ENCODE measurements around the gene SBF2. TPM values are rescaled to one million over a fixed set of nuclear protein-coding genes. Genes with fewer than 3 reads are reported as not detected.
A peak's percentile ranks its signal among the peaks of the same experiment; 100 is the strongest.

The SBF2 gene
- polyA plus RNA-seq, 2 donors, result 8.5 to 12.1 TPM

DNA sequence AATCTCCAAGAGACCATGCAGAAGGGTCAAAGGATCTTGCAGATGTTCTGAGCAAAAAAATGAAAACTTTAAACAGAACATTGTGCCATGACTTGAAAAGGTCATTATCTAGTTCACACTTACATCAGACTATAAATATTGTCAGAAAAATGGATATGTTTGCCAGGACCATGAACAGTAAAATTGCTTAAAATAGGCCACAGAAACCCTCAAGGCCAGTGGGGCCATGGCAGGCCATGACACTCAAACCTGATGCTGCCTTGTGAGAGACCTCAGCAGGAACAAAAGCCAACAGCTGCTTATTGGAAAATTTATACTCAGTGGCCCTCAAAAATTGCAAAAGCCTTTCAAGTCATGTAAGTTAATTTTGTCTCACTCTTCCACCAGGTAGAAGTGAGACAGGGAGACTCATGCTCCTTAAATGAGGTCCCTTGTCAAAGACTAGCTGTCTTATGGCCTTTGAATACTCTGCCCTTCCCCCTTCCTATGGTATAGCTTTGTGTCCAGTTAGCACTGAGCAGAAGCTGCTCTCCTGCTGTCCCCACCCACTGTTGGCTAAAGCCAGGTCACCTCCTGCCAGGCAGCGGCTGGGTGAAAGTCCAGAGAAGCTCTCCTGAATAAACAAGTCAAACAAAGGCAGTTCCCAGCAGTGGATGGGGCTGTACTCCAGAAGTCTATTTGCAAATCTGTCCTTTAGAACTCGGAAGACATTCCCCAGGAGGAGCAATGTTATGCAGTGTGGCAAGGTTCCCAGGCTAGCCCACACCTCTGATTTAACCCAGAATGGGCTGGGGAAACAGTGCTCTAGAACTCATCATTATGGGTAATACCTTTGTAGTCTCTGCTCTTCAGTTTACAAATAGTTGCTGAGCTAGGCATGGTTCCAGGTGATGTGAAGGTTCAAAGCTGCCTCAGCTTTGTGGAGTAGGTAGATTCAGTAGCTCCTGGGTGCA, 32.3 kb upstream of the SBF2 start:
- no peaks in the 10 kb centered on the region for H3K4me1 ChIP-seq (ENCODE audit: control insufficient read depth in 2 of 2, insufficient read depth in 2 of 2, low read length in 1 of 2)
- WGBS, 2 donors, result 24 to 36% methylated on average over 2 of the region's 2 CpGs
- peak overlapping the region; percentile 52 to 54 for H3K27ac ChIP-seq (ENCODE audit: low read depth in 2 of 2, low read length in 1 of 2)
- no peak overlapping the region for H3K4me3 ChIP-seq (ENCODE audit: low read depth in 1 of 2, low read length in 2 of 2)
- H3K36me3 ChIP-seq (ENCODE audit: control insufficient read depth in 2 of 2, insufficient read depth in 2 of 2, low read length in 1 of 2), result no peaks in the 10 kb centered on the region
- no peaks in the 10 kb centered on the region for H3K27me3 ChIP-seq (ENCODE audit: control insufficient read depth in 1 of 2, insufficient read depth in 2 of 2, low read length in 2 of 2)
- H3K9me3 ChIP-seq (ENCODE audit: control insufficient read depth in 2 of 2, insufficient read depth in 1 of 2, low read depth in 1 of 2, low read length in 1 of 2), result no peaks in the 10 kb centered on the region

DNA sequence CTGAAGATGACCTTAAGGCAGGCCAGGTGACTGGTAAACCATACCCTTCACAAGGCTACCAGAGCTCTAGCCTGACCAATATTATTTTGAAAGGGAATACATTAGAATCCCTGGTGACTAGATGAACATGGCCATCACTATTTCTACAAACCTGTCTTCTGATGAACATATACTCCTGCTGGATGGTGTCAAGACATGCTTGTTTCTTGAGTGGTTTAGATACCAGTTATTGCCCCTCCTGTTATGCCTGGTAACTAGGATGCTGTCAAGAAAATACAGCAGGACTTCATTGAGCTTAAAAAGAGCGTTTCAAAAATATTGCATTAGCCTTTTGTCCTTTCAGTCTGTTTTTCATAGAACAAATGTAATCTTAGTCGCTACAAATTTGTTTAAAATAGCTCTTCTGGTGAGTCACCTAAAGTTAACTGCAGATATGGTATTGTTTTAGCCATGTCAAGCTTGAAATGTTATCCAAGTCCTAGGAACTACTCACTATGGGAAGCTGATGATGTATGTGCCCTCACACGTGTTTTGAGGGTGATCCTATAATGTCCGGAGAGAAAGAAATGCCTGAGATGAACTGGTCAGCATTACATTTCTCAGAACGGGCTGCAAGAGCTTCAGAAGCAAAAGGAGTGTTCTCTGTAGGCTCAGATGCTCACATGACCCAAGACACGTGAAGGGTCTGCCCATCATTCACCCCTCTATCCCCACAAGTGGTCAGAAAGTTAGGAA, 31.4 kb upstream of the SBF2 start:
- no peaks in the 10 kb centered on the region for H3K27me3 ChIP-seq (ENCODE audit: control insufficient read depth in 1 of 2, insufficient read depth in 2 of 2, low read length in 2 of 2)
- no peaks in the 10 kb centered on the region for H3K36me3 ChIP-seq (ENCODE audit: control insufficient read depth in 2 of 2, insufficient read depth in 2 of 2, low read length in 1 of 2)
- H3K9me3 ChIP-seq (ENCODE audit: control insufficient read depth in 2 of 2, insufficient read depth in 1 of 2, low read depth in 1 of 2, low read length in 1 of 2), result no peaks in the 10 kb centered on the region
- peak overlapping the region in 1 of 2 donors; percentile 48 for H3K27ac ChIP-seq (ENCODE audit: low read depth in 2 of 2, low read length in 1 of 2)
- no peaks in the 10 kb centered on the region for H3K4me1 ChIP-seq (ENCODE audit: control insufficient read depth in 2 of 2, insufficient read depth in 2 of 2, low read length in 1 of 2)
- WGBS, 2 donors, result 36 to 42% methylated on average over 6 of the region's 6 CpGs
- no peak overlapping the region for H3K4me3 ChIP-seq (ENCODE audit: low read depth in 1 of 2, low read length in 2 of 2)

DNA sequence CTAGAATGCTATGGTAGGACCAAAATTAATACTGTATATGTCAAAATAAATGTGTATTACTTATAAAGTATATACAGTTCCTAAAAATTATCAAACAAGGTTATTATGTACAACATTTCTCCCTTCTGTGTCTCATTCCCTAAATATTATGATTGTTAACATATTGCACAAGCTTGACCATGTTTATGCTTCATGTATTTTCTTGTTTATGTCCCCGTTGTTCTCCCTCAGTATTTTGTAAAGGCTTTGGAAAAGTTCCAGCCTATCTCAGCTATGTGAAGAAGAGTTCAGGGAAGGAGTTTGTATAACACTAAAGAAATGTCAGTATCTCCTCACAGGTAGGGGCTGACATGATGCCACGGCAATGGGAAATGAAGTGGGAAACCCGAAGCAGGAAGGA, 30.5 kb upstream of the SBF2 start:
- no peaks in the 10 kb centered on the region for H3K36me3 ChIP-seq (ENCODE audit: control insufficient read depth in 2 of 2, insufficient read depth in 2 of 2, low read length in 1 of 2)
- no peaks in the 10 kb centered on the region for H3K9me3 ChIP-seq (ENCODE audit: control insufficient read depth in 2 of 2, insufficient read depth in 1 of 2, low read depth in 1 of 2, low read length in 1 of 2)
- no peaks in the 10 kb centered on the region for H3K27me3 ChIP-seq (ENCODE audit: control insufficient read depth in 1 of 2, insufficient read depth in 2 of 2, low read length in 2 of 2)
- H3K4me3 ChIP-seq (ENCODE audit: low read depth in 1 of 2, low read length in 2 of 2), result no peak overlapping the region
- WGBS, 2 donors, result 66 to 69% methylated on average over 3 of the region's 3 CpGs
- H3K4me1 ChIP-seq (ENCODE audit: control insufficient read depth in 2 of 2, insufficient read depth in 2 of 2, low read length in 1 of 2), result no peaks in the 10 kb centered on the region
- H3K27ac ChIP-seq (ENCODE audit: low read depth in 2 of 2, low read length in 1 of 2), result peak overlapping the region; percentile 15 to 33

DNA sequence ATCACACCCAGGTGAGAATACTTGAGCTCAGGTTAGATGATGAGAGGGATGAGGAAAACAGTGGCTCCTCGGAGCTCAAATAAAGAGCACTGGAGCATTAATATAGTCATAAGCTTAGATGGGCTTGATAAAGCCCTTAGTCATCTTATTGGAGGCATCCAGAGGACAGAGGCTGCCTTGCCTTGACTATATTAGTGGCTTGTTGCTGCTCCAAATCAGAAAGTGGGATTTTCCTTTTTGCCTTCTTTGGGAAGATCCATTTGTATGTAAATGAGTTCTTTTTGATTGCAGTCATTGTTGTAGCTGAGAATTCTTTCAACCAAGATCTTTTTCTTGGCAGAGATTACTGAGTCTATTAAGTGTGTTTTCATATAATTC, 29.8 kb upstream of the SBF2 start:
- no peak overlapping the region for H3K27ac ChIP-seq (ENCODE audit: low read depth in 2 of 2, low read length in 1 of 2)
- WGBS, 2 donors, result 39 to 42% methylated on average over 1 of the region's 1 CpG
- H3K27me3 ChIP-seq (ENCODE audit: control insufficient read depth in 1 of 2, insufficient read depth in 2 of 2, low read length in 2 of 2), result no peaks in the 10 kb centered on the region
- H3K36me3 ChIP-seq (ENCODE audit: control insufficient read depth in 2 of 2, insufficient read depth in 2 of 2, low read length in 1 of 2), result no peaks in the 10 kb centered on the region
- no peak overlapping the region for H3K4me3 ChIP-seq (ENCODE audit: low read depth in 1 of 2, low read length in 2 of 2)
- H3K4me1 ChIP-seq (ENCODE audit: control insufficient read depth in 2 of 2, insufficient read depth in 2 of 2, low read length in 1 of 2), result no peaks in the 10 kb centered on the region
- H3K9me3 ChIP-seq (ENCODE audit: control insufficient read depth in 2 of 2, insufficient read depth in 1 of 2, low read depth in 1 of 2, low read length in 1 of 2), result no peaks in the 10 kb centered on the region

- WGBS, 2 donors, result 26 to 27% methylated on average over 8 of the region's 8 CpGs
- Histone ChIP-seq H3K9me3 (ENCODE audit: control insufficient read depth in 2 of 2, insufficient read depth in 1 of 2, low read depth in 1 of 2, low read length in 1 of 2) (no peaks in the 10 kb centered on the region), H3K36me3 (ENCODE audit: control insufficient read depth in 2 of 2, insufficient read depth in 2 of 2, low read length in 1 of 2) (no peaks in the 10 kb centered on the region), H3K4me3 (ENCODE audit: low read depth in 1 of 2, low read length in 2 of 2) (no peak overlapping the region), H3K27me3 (ENCODE audit: control insufficient read depth in 1 of 2, insufficient read depth in 2 of 2, low read length in 2 of 2) (no peaks in the 10 kb centered on the region), H3K27ac (ENCODE audit: low read depth in 2 of 2, low read length in 1 of 2) (peak overlapping the region in 1 of 2 donors; percentile 72), H3K4me1 (ENCODE audit: control insufficient read depth in 2 of 2, insufficient read depth in 2 of 2, low read length in 1 of 2) (no peaks in the 10 kb centered on the region)
These were observed 29.1 kb upstream of the SBF2 start for GRCh38 chr11:10322830-10323792.

DNA sequence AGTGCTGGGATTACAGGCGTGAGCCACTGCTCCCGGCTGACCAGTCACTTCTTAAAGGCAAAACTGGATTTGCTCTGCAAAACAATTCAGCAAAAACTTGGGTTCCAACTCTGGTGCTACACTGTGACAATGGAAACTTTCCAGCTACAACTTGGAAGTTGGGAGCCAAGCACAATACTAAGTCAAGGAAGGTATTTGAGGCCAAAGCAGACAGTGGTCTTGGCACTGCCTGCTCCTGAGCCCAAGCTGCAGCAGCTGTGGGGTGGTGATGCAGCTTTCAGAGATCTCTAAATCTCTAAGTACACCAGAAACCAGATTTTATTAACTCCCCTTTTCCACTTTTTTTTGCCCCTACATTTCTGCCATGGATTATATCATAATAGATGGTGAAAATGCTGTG, 28.4 kb upstream of the SBF2 start:
- no peak overlapping the region for H3K4me3 ChIP-seq (ENCODE audit: low read depth in 1 of 2, low read length in 2 of 2)
- no peaks in the 10 kb centered on the region for H3K4me1 ChIP-seq (ENCODE audit: control insufficient read depth in 2 of 2, insufficient read depth in 2 of 2, low read length in 1 of 2)
- H3K27ac ChIP-seq (ENCODE audit: low read depth in 2 of 2, low read length in 1 of 2), result peak overlapping the region; percentile 44 to 59
- H3K36me3 ChIP-seq (ENCODE audit: control insufficient read depth in 2 of 2, insufficient read depth in 2 of 2, low read length in 1 of 2), result no peaks in the 10 kb centered on the region
- no peaks in the 10 kb centered on the region for H3K9me3 ChIP-seq (ENCODE audit: control insufficient read depth in 2 of 2, insufficient read depth in 1 of 2, low read depth in 1 of 2, low read length in 1 of 2)
- 77 to 79% methylated on average over 2 of the region's 2 CpGs for WGBS, 2 donors
- H3K27me3 ChIP-seq (ENCODE audit: control insufficient read depth in 1 of 2, insufficient read depth in 2 of 2, low read length in 2 of 2), result no peaks in the 10 kb centered on the region

DNA sequence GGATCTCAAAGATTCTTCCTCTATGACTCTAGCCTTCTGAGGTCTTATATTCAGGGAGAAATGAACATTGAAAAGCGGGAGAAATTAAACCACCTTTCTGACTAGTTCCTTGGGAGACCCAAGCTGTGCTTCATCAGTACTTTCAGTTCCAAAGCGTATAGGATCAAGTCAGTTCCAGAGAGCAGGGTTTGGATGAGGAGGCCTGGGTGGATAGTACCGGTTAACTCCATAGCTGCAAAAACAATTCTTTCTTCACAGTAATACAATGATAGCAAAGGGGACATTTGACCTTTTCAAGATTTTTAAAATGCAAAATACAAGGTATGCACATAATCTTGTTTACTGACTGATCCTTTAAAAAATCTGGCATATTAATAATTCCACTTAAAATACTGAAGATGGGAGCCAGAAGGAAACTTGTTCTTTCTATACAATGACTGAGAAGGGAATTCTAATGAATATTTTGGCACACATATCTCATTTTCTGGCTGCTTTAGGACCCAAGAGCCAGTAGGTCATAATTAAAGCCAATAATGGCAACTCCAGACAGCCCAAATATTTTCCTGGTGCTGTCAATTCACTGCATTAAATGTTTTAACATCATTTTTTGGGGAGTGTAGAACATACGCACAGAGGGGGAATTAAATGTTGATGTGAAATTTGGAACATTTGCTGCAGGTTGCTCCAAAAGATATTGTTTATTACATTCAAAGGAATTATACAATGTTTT, 26.9 kb upstream of the SBF2 start:
- H3K4me3 ChIP-seq (ENCODE audit: low read depth in 1 of 2, low read length in 2 of 2), result no peak overlapping the region
- no peaks in the 10 kb centered on the region for H3K27me3 ChIP-seq (ENCODE audit: control insufficient read depth in 1 of 2, insufficient read depth in 2 of 2, low read length in 2 of 2)
- H3K4me1 ChIP-seq (ENCODE audit: control insufficient read depth in 2 of 2, insufficient read depth in 2 of 2, low read length in 1 of 2), result no peaks in the 10 kb centered on the region
- no peaks in the 10 kb centered on the region for H3K36me3 ChIP-seq (ENCODE audit: control insufficient read depth in 2 of 2, insufficient read depth in 2 of 2, low read length in 1 of 2)
- WGBS, 2 donors, result 88% methylated on average over 4 of the region's 4 CpGs
- no peak overlapping the region for H3K27ac ChIP-seq (ENCODE audit: low read depth in 2 of 2, low read length in 1 of 2)
- H3K9me3 ChIP-seq (ENCODE audit: control insufficient read depth in 2 of 2, insufficient read depth in 1 of 2, low read depth in 1 of 2, low read length in 1 of 2), result no peaks in the 10 kb centered on the region

- Histone ChIP-seq H3K9me3 (ENCODE audit: control insufficient read depth in 2 of 2, insufficient read depth in 1 of 2, low read depth in 1 of 2, low read length in 1 of 2) (no peaks in the 10 kb centered on the region), H3K27me3 (ENCODE audit: control insufficient read depth in 1 of 2, insufficient read depth in 2 of 2, low read length in 2 of 2) (no peaks in the 10 kb centered on the region), H3K27ac (ENCODE audit: low read depth in 2 of 2, low read length in 1 of 2) (no peak overlapping the region), H3K36me3 (ENCODE audit: control insufficient read depth in 2 of 2, insufficient read depth in 2 of 2, low read length in 1 of 2) (no peaks in the 10 kb centered on the region), H3K4me3 (ENCODE audit: low read depth in 1 of 2, low read length in 2 of 2) (no peak overlapping the region), H3K4me1 (ENCODE audit: control insufficient read depth in 2 of 2, insufficient read depth in 2 of 2, low read length in 1 of 2) (no peaks in the 10 kb centered on the region)
- 67 to 68% methylated on average over 6 of the region's 6 CpGs for WGBS, 2 donors
These were observed 25.9 kb upstream of the SBF2 start for GRCh38 chr11:10319702-10320558.
